PC-9 (cell line): Measurements from ENCODE around the gene ARFGEF3.
"Not testable (repeated sequence)": the region's sequence is repeated elsewhere in the genome, so short reads cannot be mapped to it uniquely, and the experiment has no call there.

Experiments used
- EZH2 ChIP-seq: fragments of 200-600 bp; sonication (generic); IDR thresholded peaks from 2 replicates; pipeline ENCODE4 v1.8.0; 2017; ENCODE audit warnings: antibody characterized with exemption, low read depth
- TF ChIP-seq, protein P1 (sequence below): fragments of 200-600 bp; sonication (generic); conservative IDR thresholded peaks from 2 replicates; pipeline ENCODE4 v1.6.1; 2017; ENCODE audit warnings: mixed run types, antibody characterized with exemption, mild to moderate bottlenecking, moderate library complexity

DNA sequence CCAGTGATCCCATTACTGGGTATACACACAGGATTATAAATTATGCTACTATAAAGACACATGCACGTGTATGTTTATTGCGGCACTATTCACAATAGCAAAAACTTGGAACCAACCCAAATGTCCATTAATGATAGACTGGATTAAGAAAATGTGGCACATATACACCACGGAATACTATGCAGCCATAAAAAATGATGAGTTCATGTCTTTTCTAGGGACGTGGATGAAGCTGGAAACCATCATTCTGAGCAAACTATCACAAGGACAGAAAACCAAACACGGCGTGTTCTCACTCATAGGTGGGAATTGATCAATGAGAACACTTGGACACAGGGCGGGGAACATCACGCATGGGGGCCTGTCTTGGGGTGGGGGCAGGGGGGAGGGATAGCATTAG, 206.9 kb downstream of the ARFGEF3 start:
- TF ChIP-seq, protein P1, sequence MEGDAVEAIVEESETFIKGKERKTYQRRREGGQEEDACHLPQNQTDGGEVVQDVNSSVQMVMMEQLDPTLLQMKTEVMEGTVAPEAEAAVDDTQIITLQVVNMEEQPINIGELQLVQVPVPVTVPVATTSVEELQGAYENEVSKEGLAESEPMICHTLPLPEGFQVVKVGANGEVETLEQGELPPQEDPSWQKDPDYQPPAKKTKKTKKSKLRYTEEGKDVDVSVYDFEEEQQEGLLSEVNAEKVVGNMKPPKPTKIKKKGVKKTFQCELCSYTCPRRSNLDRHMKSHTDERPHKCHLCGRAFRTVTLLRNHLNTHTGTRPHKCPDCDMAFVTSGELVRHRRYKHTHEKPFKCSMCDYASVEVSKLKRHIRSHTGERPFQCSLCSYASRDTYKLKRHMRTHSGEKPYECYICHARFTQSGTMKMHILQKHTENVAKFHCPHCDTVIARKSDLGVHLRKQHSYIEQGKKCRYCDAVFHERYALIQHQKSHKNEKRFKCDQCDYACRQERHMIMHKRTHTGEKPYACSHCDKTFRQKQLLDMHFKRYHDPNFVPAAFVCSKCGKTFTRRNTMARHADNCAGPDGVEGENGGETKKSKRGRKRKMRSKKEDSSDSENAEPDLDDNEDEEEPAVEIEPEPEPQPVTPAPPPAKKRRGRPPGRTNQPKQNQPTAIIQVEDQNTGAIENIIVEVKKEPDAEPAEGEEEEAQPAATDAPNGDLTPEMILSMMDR: not testable (repeated sequence)
- TF ChIP-seq EZH2: not testable (repeated sequence)
